ENCODE data around the gene FAAP100. TPM values are rescaled to one million over a fixed set of nuclear protein-coding genes. Genes with fewer than 3 reads are reported as not detected.
A peak's percentile ranks its signal among the peaks of the same experiment; 100 is the strongest.

FAAP100 gene
- total RNA-seq, 1 donor from 2014 or later: 37.2 TPM

DNA sequence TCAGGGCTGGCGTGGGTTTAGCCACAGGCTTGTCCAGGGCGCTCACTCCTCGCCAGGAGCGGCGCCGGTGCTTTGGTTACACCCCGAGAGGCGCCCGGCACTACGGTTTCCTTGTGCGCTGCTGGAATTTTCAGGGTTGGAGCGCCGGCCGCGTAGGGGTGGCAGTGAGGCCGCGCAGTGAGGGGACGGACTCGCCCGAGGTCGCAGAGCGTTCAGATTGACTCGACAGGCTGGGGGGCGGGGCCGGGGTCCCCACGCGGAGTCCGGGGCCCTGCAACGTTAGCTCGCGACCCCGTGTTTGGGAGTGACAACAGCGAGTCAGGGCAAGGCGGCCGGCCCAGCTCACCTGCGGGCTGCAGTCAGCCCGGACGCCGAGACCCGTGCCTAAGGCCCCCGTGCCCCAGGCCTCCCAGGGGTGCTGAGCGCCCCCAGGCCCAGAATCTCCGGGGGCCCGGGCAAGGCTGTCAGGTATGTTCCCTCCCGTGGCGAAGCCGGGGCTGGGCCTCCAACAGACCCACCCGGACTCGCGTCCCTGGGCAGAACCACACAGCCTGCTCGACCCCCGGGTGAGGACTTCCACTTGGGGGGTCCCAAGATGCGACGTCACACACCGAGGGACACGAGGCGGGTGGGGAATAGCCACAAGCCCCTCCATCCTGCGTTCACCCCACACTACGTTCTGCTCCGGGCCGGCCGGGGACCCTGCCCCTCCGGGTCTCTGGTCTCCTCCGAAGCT, 38.2 kb downstream of the FAAP100 start:
- H3K36me3 Mint-ChIP-seq: peaks cover 33% of the 10 kb centered on the region
- no peaks in the 10 kb centered on the region for H3K9me3 Mint-ChIP-seq
- H3K4me1 Mint-ChIP-seq: peaks cover 43% of the 10 kb centered on the region
- H3K27me3 Mint-ChIP-seq (ENCODE audit: low read depth): peaks cover 4% of the 10 kb centered on the region
- peak overlapping the region; percentile 98 for H3K27ac Mint-ChIP-seq
- H3K4me3 Mint-ChIP-seq: peak overlapping the region; percentile 77
- TF ChIP-seq, protein P1, sequence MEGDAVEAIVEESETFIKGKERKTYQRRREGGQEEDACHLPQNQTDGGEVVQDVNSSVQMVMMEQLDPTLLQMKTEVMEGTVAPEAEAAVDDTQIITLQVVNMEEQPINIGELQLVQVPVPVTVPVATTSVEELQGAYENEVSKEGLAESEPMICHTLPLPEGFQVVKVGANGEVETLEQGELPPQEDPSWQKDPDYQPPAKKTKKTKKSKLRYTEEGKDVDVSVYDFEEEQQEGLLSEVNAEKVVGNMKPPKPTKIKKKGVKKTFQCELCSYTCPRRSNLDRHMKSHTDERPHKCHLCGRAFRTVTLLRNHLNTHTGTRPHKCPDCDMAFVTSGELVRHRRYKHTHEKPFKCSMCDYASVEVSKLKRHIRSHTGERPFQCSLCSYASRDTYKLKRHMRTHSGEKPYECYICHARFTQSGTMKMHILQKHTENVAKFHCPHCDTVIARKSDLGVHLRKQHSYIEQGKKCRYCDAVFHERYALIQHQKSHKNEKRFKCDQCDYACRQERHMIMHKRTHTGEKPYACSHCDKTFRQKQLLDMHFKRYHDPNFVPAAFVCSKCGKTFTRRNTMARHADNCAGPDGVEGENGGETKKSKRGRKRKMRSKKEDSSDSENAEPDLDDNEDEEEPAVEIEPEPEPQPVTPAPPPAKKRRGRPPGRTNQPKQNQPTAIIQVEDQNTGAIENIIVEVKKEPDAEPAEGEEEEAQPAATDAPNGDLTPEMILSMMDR (IDR thresholded peaks at IDR 0.05; ENCODE audit: unreplicated experiment): no peak
- DNase-seq (ENCODE audit: low spot score in 2 of 2, unreplicated experiment in 2 of 2): peak; percentile 56 to 77

DNA sequence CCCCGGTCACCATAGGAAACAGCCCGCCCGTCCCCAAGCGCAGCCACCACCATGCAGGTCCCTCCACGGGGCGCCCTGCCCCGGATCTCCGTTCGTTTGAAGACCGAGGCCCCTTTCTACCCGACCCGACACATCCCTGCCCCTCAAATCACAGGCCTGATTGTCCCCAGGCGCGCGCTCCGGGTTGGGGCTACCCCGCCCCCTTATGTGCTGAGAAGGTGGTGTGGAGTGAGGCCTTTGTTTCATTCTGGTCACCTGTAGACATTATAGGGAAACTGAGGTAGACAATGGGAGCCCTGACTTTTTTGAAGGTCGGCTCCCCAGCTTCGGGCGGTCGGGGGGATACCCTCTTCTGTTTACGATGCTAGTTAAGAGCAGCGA, 38.8 kb downstream of the FAAP100 start:
- TF ChIP-seq, protein P1 (IDR thresholded peaks at IDR 0.05; ENCODE audit: unreplicated experiment): no peak
- Mint-ChIP-seq H3K9me3 (no peaks in the 10 kb centered on the region), H3K4me1 (peaks cover 44% of the 10 kb centered on the region), H3K27me3 (ENCODE audit: low read depth) (peaks cover 4% of the 10 kb centered on the region), H3K4me3 (peak overlapping the region; percentile 77), H3K36me3 (peaks cover 38% of the 10 kb centered on the region), H3K27ac (peak overlapping the region; percentile 98)
- peak in 1 of 2 experiments; percentile 74 for DNase-seq (ENCODE audit: low spot score in 2 of 2, unreplicated experiment in 2 of 2)

- H3K27me3 Mint-ChIP-seq (ENCODE audit: low read depth): no peaks in the 10 kb centered on the region
- H3K27ac Mint-ChIP-seq: peak within 1 kb of the TSS; percentile 99
- peak; percentile 87 to 93 for DNase-seq (ENCODE audit: low spot score in 2 of 2, unreplicated experiment in 2 of 2)
- peak within 1 kb of the TSS; percentile 99 for H3K4me3 Mint-ChIP-seq
- peaks cover 2% of the 10 kb centered on the region for H3K9me3 Mint-ChIP-seq
- peaks cover 42% of the 10 kb centered on the region for H3K36me3 Mint-ChIP-seq
- peaks cover 38% of the 10 kb centered on the region for H3K4me1 Mint-ChIP-seq
- TF ChIP-seq, protein P1 (IDR thresholded peaks at IDR 0.05; ENCODE audit: unreplicated experiment): no peak
Measured at GRCh38 chr17:81512562-81513371, 39.4 kb downstream of the FAAP100 start, which contains the start of gene ACTG1. Gene ACTG1, minus strand, starts transcription at chr17:81512799. Its CDS starts 445 bp downstream, at chr17:81512354.

DNA sequence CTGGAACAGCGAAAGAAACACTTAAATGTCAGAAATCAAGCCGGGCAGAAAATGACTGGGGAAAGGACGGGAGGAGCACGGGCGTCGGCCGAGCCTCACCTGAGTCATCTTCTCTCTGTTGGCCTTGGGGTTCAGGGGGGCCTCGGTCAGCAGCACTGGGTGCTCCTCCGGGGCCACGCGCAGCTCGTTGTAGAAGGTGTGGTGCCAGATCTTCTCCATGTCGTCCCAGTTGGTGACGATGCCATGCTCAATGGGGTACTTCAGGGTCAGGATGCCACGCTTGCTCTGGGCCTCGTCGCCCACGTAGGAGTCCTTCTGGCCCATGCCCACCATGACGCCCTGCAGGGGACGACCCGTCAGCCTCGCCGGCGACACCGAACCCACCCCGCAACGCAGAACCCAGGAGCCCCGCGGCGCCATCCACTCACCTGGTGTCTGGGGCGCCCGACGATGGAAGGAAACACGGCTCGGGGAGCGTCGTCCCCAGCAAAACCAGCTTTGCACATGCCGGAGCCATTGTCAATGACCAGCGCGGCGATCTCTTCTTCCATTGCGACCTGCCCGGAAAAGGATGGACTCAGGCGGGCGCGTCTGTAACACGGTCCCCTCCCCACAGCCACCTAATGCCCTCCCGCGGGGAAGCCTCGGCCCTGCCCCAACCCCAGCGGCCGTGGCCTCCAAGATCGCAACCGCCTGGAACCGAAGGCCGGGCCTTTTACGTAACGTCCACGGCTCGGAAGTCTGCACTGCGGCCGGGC, 40.2 kb downstream of the FAAP100 start:
- H3K4me1 Mint-ChIP-seq: peaks cover 39% of the 10 kb centered on the region
- no peaks in the 10 kb centered on the region for H3K27me3 Mint-ChIP-seq (ENCODE audit: low read depth)
- DNase-seq (ENCODE audit: low spot score in 2 of 2, unreplicated experiment in 2 of 2): no peak
- H3K4me3 Mint-ChIP-seq: peak overlapping the region; percentile 99
- peak overlapping the region; percentile 99 for H3K27ac Mint-ChIP-seq
- H3K36me3 Mint-ChIP-seq: peaks cover 44% of the 10 kb centered on the region
- TF ChIP-seq, protein P1 (IDR thresholded peaks at IDR 0.05; ENCODE audit: unreplicated experiment): no peak
- peaks cover 3% of the 10 kb centered on the region for H3K9me3 Mint-ChIP-seq

GRCh38 chr17:81511554-81511803, 40.7 kb downstream of the FAAP100 start:
- no peak for DNase-seq (ENCODE audit: low spot score in 2 of 2, unreplicated experiment in 2 of 2)

More at GRCh38 chr17:81511554-81511803, 40.7 kb downstream of the FAAP100 start:
- no peaks in the 10 kb centered on the region for H3K27me3 Mint-ChIP-seq (ENCODE audit: low read depth)
- H3K36me3 Mint-ChIP-seq: peaks cover 44% of the 10 kb centered on the region
- peak overlapping the region; percentile 99 for H3K4me3 Mint-ChIP-seq
- TF ChIP-seq, protein P1 (IDR thresholded peaks at IDR 0.05; ENCODE audit: unreplicated experiment): no peak
- peak overlapping the region; percentile 99 for H3K27ac Mint-ChIP-seq
- peaks cover 35% of the 10 kb centered on the region for H3K4me1 Mint-ChIP-seq
- peaks cover 3% of the 10 kb centered on the region for H3K9me3 Mint-ChIP-seq
